GM23338 (cell line): ENCODE measurements around the gene MAMDC2.

Experiments used
- EZH2 ChIP-seq: fragments of 200-600 bp; sonication (generic); IDR thresholded peaks from one replicate; pipeline ENCODE4 v1.8.0; 2017; ENCODE audit warnings: antibody characterized with exemption, mild to moderate bottlenecking, low read depth; ENCODE audit not compliant: unreplicated experiment
- JUNB ChIP-seq: IDR thresholded peaks from one replicate; pipeline ENCODE4 v1.6.1; 2016; ENCODE audit warnings: antibody characterized with exemption; ENCODE audit not compliant: unreplicated experiment
- REST ChIP-seq: IDR thresholded peaks from one replicate; pipeline ENCODE4 v1.6.1; 2018; ENCODE audit warnings: antibody characterized with exemption; ENCODE audit not compliant: unreplicated experiment
- TF ChIP-seq, protein P1 (sequence below), 2 experiments: fragments of 200-600 bp in 1 of 2; sonication (generic) in 1 of 2; conservative IDR thresholded peaks; 2 replicates each; pipeline versions ENCODE4 v1.5.1 to v1.6.1; 2016 to 2017; ENCODE audit warnings: antibody characterized with exemption in 2 of 2, low read depth in 2 of 2, mild to moderate bottlenecking in 2 of 2, moderate library complexity in 1 of 2

- no peak for TF ChIP-seq EZH2
- TF ChIP-seq, protein P1, sequence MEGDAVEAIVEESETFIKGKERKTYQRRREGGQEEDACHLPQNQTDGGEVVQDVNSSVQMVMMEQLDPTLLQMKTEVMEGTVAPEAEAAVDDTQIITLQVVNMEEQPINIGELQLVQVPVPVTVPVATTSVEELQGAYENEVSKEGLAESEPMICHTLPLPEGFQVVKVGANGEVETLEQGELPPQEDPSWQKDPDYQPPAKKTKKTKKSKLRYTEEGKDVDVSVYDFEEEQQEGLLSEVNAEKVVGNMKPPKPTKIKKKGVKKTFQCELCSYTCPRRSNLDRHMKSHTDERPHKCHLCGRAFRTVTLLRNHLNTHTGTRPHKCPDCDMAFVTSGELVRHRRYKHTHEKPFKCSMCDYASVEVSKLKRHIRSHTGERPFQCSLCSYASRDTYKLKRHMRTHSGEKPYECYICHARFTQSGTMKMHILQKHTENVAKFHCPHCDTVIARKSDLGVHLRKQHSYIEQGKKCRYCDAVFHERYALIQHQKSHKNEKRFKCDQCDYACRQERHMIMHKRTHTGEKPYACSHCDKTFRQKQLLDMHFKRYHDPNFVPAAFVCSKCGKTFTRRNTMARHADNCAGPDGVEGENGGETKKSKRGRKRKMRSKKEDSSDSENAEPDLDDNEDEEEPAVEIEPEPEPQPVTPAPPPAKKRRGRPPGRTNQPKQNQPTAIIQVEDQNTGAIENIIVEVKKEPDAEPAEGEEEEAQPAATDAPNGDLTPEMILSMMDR (conservative IDR thresholded peaks at IDR 0.05; ENCODE audit: low read depth in 2 of 2) = no peak
- no peak for TF ChIP-seq REST
- TF ChIP-seq JUNB = no peak
Observed at GRCh38 chr9:70060148-70060882, 16.7 kb downstream of the MAMDC2 start.
